Activated CD4-positive, alpha-beta memory T cell treated with anti-CD3 and anti-CD28 coated beads, Interleukin-2, amount 10 ng/mL, durations not matched to agents 7 days and 5 days (primary cell): ENCODE data around the gene ALDH1B1. TPM values are rescaled to one million over a fixed set of nuclear protein-coding genes. Genes with fewer than 3 reads are reported as not detected.

Source experiments
- CTCF ChIA-PET: fragments of 350-600 bp; sonication (Branson Sonifier 250); formaldehyde crosslinking; loops from one replicate; lab custom pipeline; 2021; ENCODE audit warnings: antibody characterized with exemption, inconsistent platforms; lab: Charles Lee
- POLR2A ChIA-PET: fragments of 350-600 bp; sonication (Branson Sonifier 250); formaldehyde crosslinking; loops from one replicate; lab custom pipeline; 2021; ENCODE audit warnings: antibody characterized with exemption; lab: Charles Lee
- DNase-seq: peaks from one replicate; pipeline ENCODE4 v3.0.0-alpha.2; 2020
- H3K27ac Mint-ChIP-seq: one replicate; pipeline ENCODE4 v1.8.0; 2021; ENCODE audit warnings: mild to moderate bottlenecking, mixed read lengths
- H3K27me3 Mint-ChIP-seq: one replicate; pipeline ENCODE4 v1.8.0; 2021; ENCODE audit warnings: mixed read lengths
- H3K36me3 Mint-ChIP-seq: one replicate; pipeline ENCODE4 v1.8.0; 2021; ENCODE audit warnings: low read depth, mixed read lengths
- H3K4me1 Mint-ChIP-seq: one replicate; pipeline ENCODE4 v1.8.0; 2021; ENCODE audit warnings: mixed read lengths
- H3K4me3 Mint-ChIP-seq: one replicate; pipeline ENCODE4 v1.8.0; 2021; ENCODE audit warnings: mild to moderate bottlenecking, mixed read lengths
- H3K9me3 Mint-ChIP-seq: one replicate; pipeline ENCODE4 v1.8.0; 2021; ENCODE audit warnings: mixed read lengths
- total RNA-seq, 2 experiments: library from RNA; stranded (reverse); gene quantifications; one replicate each; pipeline ENCODE4 v1.2.3, GENCODE V29; 2021

Gene ALDH1B1
- total RNA-seq, 2 experiments from 2014 or later = 7.7 to 8.4 TPM

- H3K27ac Mint-ChIP-seq = no peak overlapping the region
- no peaks in the 10 kb centered on the region for H3K9me3 Mint-ChIP-seq
- no peak for DNase-seq
- no peak overlapping the region for H3K4me3 Mint-ChIP-seq
- POLR2A ChIA-PET = no interaction called here
- no peaks in the 10 kb centered on the region for H3K36me3 Mint-ChIP-seq
- CTCF ChIA-PET = no interaction called here
- peaks cover 4% of the 10 kb centered on the region for H3K4me1 Mint-ChIP-seq
- peaks cover 6% of the 10 kb centered on the region for H3K27me3 Mint-ChIP-seq
These were observed 43.0 kb downstream of the ALDH1B1 start for GRCh38 chr9:38435521-38435920.

GRCh38 chr9:38436708-38437107, 44.2 kb downstream of the ALDH1B1 start:
- H3K36me3 Mint-ChIP-seq = no peaks in the 10 kb centered on the region
- no peak for DNase-seq
- H3K4me3 Mint-ChIP-seq = no peak overlapping the region
- ChIA-PET CTCF (interaction anchor here (0.8 to 1.5 kb wide), 2 partner anchors 17 to 20 kb away, joined by 3 to 5 read pairs; no protein-coding TSS in a partner anchor), POLR2A (no interaction called here)
- no peaks in the 10 kb centered on the region for H3K9me3 Mint-ChIP-seq
- no peaks in the 10 kb centered on the region for H3K4me1 Mint-ChIP-seq
- H3K27me3 Mint-ChIP-seq = peaks cover 6% of the 10 kb centered on the region
- no peak overlapping the region for H3K27ac Mint-ChIP-seq

GRCh38 chr9:38437193-38437823, 44.8 kb downstream of the ALDH1B1 start:
- no peak overlapping the region for H3K27ac Mint-ChIP-seq
- ChIA-PET CTCF (interaction anchor here (0.8 to 1.5 kb wide), 2 partner anchors 18 to 20 kb away, joined by 3 to 5 read pairs; no protein-coding TSS in a partner anchor), POLR2A (no interaction called here)
- H3K4me1 Mint-ChIP-seq = no peaks in the 10 kb centered on the region
- H3K9me3 Mint-ChIP-seq = no peaks in the 10 kb centered on the region
- no peak overlapping the region for H3K4me3 Mint-ChIP-seq
- no peaks in the 10 kb centered on the region for H3K36me3 Mint-ChIP-seq
- no peak for DNase-seq
- H3K27me3 Mint-ChIP-seq = peaks cover 6% of the 10 kb centered on the region

GRCh38 chr9:38439291-38439915, 46.9 kb downstream of the ALDH1B1 start:
- Mint-ChIP-seq H3K36me3 (no peaks in the 10 kb centered on the region), H3K4me1 (no peaks in the 10 kb centered on the region), H3K27me3 (peaks cover 6% of the 10 kb centered on the region), H3K27ac (no peak overlapping the region), H3K4me3 (no peak overlapping the region), H3K9me3 (no peaks in the 10 kb centered on the region)
- ChIA-PET POLR2A (no interaction called here), CTCF (no interaction called here)
- no peak for DNase-seq

- ChIA-PET POLR2A (no interaction called here), CTCF (no interaction called here)
These were observed 47.4 kb downstream of the ALDH1B1 start for GRCh38 chr9:38439916-38440301.

GRCh38 chr9:38440516-38440915, 48.0 kb downstream of the ALDH1B1 start:
- Mint-ChIP-seq H3K27me3 (peaks cover 7% of the 10 kb centered on the region), H3K4me3 (no peak overlapping the region), H3K27ac (no peak overlapping the region), H3K4me1 (no peaks in the 10 kb centered on the region), H3K9me3 (no peaks in the 10 kb centered on the region), H3K36me3 (no peaks in the 10 kb centered on the region)
- POLR2A ChIA-PET = interaction anchor here (0.5 to 0.6 kb wide), 2 partner anchors 12 to 203 kb away, joined by 3 read pairs; no protein-coding TSS in a partner anchor
- DNase-seq = no peak
- CTCF ChIA-PET = no interaction called here

More at GRCh38 chr9:38439916-38440301, 47.4 kb downstream of the ALDH1B1 start:
- DNase-seq = no peak
- no peaks in the 10 kb centered on the region for H3K9me3 Mint-ChIP-seq
- H3K27me3 Mint-ChIP-seq = peaks cover 6% of the 10 kb centered on the region
- H3K36me3 Mint-ChIP-seq = no peaks in the 10 kb centered on the region
- no peaks in the 10 kb centered on the region for H3K4me1 Mint-ChIP-seq
- no peak overlapping the region for H3K4me3 Mint-ChIP-seq
- no peak overlapping the region for H3K27ac Mint-ChIP-seq

- CTCF ChIA-PET = interaction anchor here (1.1 kb wide), 1 partner anchor 8 kb away, joined by 3 read pairs; no protein-coding TSS in a partner anchor
- POLR2A ChIA-PET = no interaction called here
- Mint-ChIP-seq H3K9me3 (no peaks in the 10 kb centered on the region), H3K27ac (no peak overlapping the region), H3K36me3 (no peaks in the 10 kb centered on the region), H3K4me1 (no peaks in the 10 kb centered on the region), H3K27me3 (peaks cover 13% of the 10 kb centered on the region), H3K4me3 (no peak overlapping the region)
- no peak for DNase-seq
These were observed 49.0 kb downstream of the ALDH1B1 start for GRCh38 chr9:38441347-38442085.

GRCh38 chr9:38442473-38443096, 50.1 kb downstream of the ALDH1B1 start:
- Mint-ChIP-seq H3K4me1 (no peaks in the 10 kb centered on the region), H3K27ac (no peak overlapping the region), H3K4me3 (no peak overlapping the region), H3K36me3 (no peaks in the 10 kb centered on the region), H3K27me3 (peaks cover 21% of the 10 kb centered on the region), H3K9me3 (no peaks in the 10 kb centered on the region)
- no peak for DNase-seq
- ChIA-PET POLR2A (no interaction called here), CTCF (interaction anchor here (1.1 kb wide), 1 partner anchor 9 kb away, joined by 3 read pairs; no protein-coding TSS in a partner anchor)

- Mint-ChIP-seq H3K27ac (no peak overlapping the region), H3K36me3 (no peaks in the 10 kb centered on the region), H3K27me3 (peaks cover 21% of the 10 kb centered on the region), H3K4me3 (no peak overlapping the region), H3K9me3 (no peaks in the 10 kb centered on the region), H3K4me1 (no peaks in the 10 kb centered on the region)
- ChIA-PET CTCF (no interaction called here), POLR2A (no interaction called here)
- DNase-seq = no peak
These were observed 50.7 kb downstream of the ALDH1B1 start for GRCh38 chr9:38443181-38443580.

GRCh38 chr9:38443597-38443996, 51.1 kb downstream of the ALDH1B1 start:
- H3K9me3 Mint-ChIP-seq = no peaks in the 10 kb centered on the region
- DNase-seq = no peak
- no peak overlapping the region for H3K4me3 Mint-ChIP-seq
- H3K4me1 Mint-ChIP-seq = no peaks in the 10 kb centered on the region
- ChIA-PET POLR2A (no interaction called here), CTCF (interaction anchor here (1.0 kb wide), 1 partner anchor 9 kb away, joined by 3 read pairs; no protein-coding TSS in a partner anchor)
- H3K27me3 Mint-ChIP-seq = peaks cover 21% of the 10 kb centered on the region
- no peaks in the 10 kb centered on the region for H3K36me3 Mint-ChIP-seq
- H3K27ac Mint-ChIP-seq = no peak overlapping the region

- Mint-ChIP-seq H3K4me1 (no peaks in the 10 kb centered on the region), H3K36me3 (no peaks in the 10 kb centered on the region), H3K9me3 (no peaks in the 10 kb centered on the region), H3K27ac (no peak overlapping the region), H3K4me3 (no peak overlapping the region), H3K27me3 (peaks cover 27% of the 10 kb centered on the region)
- CTCF ChIA-PET = no interaction called here
- no peak for DNase-seq
- POLR2A ChIA-PET = no interaction called here
These were observed 52.9 kb downstream of the ALDH1B1 start for GRCh38 chr9:38445154-38446043.

GRCh38 chr9:38447703-38448102, 55.2 kb downstream of the ALDH1B1 start:
- H3K4me3 Mint-ChIP-seq = no peak overlapping the region
- H3K9me3 Mint-ChIP-seq = peaks cover 6% of the 10 kb centered on the region
- no peaks in the 10 kb centered on the region for H3K36me3 Mint-ChIP-seq
- H3K27me3 Mint-ChIP-seq = peaks cover 35% of the 10 kb centered on the region
- no peak overlapping the region for H3K27ac Mint-ChIP-seq
- H3K4me1 Mint-ChIP-seq = no peaks in the 10 kb centered on the region
- DNase-seq = no peak
- CTCF ChIA-PET = no interaction called here
- POLR2A ChIA-PET = no interaction called here
